NCI-H146 (cell line): ENCODE data around the gene GPR37.

ENCODE experiments used
- DNase-seq: peaks from one replicate; lab custom pipeline; 2025; lab: John Stamatoyannopoulos, UW

Gene GPR37

GRCh38 chr7:124765401-124766352 lies at the start of gene GPR37:
GPR37 (minus strand) TSS chr7:124765792; CDS start chr7:124764976, 816 bp downstream.
- peak; percentile 56 for DNase-seq

DNA sequence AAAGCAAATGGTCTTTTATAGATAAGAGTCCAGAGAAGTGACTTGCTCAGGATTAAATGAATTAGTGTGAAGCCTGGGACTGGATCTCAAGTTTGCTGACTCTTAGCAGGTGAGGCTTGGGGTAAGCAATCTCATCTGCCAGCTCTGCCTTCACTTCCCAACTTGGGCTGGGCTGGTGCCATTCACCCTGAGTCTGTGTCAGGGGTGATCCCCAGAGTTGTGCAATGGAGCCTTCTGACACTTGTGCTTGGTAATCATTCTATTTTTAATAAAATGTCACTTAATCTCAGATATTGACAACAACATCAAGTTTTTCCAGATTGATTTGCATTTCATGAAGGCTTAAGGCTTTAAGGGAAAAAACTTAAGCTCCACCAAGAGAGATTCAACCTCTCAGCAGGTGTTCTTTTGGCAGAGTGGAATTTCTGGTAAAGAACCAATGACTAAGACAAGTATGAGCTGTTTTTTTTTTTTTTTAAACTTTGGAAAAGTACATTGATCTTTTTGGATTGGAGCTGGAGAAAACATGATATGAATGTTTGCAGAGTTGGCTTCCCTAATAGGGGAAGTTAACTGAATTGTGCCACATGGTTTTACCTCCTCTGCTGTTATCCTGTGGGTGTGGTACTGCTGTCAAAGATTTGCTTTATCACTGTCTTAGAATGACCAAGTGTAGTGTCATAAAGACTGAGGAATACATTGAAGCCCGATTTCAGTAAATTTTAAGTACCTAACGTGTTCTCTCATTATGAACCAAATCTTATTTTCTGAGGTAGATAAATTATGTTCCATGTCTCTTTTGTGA lies 48.6 kb upstream of the GPR37 start:
- no peak for DNase-seq

- no peak for DNase-seq
Measured at GRCh38 chr7:124812764-124813163, 47.2 kb upstream of the GPR37 start.

- no peak for DNase-seq
Measured at GRCh38 chr7:124811341-124811740, 45.7 kb upstream of the GPR37 start.

DNA sequence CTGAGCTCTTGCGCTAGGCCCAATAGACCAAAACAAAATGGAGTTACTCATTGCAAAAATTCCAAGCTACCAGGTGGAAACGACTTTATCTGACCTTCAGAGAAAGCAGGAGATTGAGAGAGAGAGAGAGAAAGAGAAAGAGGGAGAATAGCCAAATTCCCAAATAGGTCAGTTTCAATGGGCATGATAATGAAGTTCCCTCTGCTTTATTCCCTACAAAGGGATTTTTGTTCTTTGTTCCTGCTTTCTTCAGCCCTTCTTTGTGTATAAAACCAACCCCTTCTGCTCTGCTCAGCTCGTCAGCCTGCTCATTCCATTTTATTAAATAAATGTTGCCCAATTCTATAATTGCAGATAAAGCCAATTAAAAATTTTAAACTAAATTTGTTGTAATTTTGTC lies 45.0 kb upstream of the GPR37 start:
- DNase-seq, result no peak

DNA sequence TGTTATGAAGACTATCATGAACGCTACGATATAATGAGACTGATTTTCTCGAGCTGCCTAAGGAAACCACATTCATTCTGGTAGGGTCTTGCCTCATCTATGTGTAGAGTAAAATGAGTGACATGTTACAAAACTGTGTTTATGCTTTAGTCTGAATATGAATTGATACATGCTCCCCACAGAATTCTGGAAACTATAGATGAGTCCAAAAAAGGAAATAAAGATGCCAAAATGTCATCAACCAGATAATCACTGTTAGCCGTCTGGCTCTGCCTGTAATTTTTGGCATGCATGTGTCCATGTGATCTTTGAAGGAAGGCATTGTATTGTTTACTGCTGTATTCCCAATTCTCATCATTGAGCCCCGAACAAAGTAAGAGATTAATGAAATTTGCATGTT lies 42.6 kb upstream of the GPR37 start:
- DNase-seq, result no peak

GRCh38 chr7:124801330-124801895 lies 35.8 kb upstream of the GPR37 start:
- DNase-seq, result no peak

- DNase-seq, result no peak
Measured at GRCh38 chr7:124800386-124800785, 34.8 kb upstream of the GPR37 start.

DNA sequence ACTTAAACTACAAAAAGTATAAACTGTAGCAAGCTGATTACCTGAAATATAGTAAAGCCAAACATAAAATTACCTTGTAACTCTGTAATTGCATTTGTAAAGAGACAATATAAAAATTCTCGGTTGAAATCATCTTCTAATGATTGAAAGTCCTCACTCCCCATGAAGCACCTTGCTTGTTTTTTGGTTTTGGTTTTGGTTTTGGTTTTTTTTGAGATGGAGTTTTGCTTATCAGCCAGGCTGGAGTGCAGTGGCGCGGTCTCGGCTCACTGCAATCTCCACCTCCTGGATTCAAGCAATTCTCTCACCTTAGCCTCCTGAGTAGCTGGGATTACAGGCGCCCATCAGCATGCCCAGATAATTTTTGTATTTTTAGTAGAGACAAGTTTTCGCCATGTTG lies 33.9 kb upstream of the GPR37 start:
- DNase-seq, result no peak

- DNase-seq, result no peak
Measured at GRCh38 chr7:124796771-124797170, 31.2 kb upstream of the GPR37 start.

DNA sequence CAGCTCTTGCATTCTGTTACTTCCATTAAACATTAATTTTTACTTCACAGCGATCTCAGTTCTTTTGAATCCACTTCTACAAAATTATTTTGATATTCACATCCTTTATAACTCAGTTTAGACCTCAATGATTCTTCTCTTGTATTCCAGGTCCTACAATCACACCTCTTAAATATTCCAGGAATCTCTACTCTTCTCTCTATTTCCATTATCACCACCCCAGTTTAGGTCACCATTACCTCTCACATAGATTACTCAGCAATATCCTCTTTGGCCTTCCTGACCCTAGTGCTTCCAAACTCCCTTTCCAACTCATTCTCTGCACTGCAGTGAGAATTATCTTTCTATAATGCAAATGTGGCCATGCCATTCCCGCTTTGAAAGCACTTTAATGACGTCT lies 27.1 kb upstream of the GPR37 start:
- DNase-seq, result no peak

DNA sequence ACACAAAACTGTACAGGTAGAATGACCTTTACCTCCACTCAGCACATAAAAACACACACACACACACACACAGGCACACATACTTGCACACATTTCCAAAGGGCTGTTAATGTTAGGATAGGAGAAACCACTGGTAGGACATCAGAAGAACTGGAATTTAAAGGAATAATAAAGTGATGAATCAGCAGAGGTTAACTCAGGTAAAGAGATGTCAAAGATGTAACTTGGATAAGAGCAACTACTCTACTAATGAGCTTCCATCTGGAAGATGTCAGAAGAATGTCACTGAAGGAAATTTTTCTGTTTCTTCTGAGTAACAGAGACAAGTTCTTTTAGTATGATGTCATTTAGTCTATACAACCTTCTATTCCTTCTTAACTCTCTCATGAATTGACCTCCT lies 26.4 kb upstream of the GPR37 start:
- DNase-seq, result no peak

GRCh38 chr7:124791426-124791825 lies 25.8 kb upstream of the GPR37 start:
- no peak for DNase-seq

DNA sequence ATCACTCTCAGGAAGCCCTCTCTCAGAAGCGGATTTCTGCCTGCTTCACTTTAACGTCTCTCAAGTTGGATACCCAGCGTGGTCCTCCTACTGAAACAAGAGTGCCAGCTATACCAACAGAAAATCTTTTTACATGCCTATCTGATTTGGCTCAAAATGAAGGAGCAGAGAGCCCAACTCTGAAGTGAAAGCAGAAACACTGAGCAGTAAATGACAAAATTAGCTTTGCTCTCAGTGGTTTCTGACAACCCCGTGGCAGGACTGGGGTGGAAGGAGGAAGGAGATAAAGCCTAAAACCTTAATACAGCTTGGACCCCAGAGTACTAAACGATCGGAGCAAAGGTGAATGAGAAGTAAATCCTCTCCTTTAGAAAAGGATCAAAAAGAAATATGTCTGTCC lies 25.1 kb upstream of the GPR37 start:
- DNase-seq, result no peak

DNA sequence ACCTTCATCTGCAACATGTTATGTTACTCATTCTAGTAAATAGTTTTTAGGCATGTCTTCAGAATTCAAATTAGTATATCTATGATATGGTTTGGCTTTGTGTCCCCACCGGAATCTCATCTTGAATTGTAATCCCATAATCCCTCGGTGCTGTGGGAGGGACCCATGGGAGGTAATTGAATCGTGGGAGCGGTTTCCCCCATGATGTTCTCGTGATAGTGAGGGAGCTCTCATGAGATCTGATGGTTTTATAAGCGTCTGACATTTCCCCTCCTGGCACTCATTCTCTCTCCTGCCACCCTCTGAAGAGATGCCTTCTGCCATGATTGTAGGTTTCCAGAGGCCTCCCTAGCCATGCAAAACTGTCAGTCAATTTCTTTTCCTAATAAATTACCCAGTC lies 20.4 kb upstream of the GPR37 start:
- no peak for DNase-seq

GRCh38 chr7:124784879-124785818 lies 19.6 kb upstream of the GPR37 start:
- peak; percentile 25 for DNase-seq

GRCh38 chr7:124783271-124783670 lies 17.7 kb upstream of the GPR37 start:
- DNase-seq, result no peak

DNA sequence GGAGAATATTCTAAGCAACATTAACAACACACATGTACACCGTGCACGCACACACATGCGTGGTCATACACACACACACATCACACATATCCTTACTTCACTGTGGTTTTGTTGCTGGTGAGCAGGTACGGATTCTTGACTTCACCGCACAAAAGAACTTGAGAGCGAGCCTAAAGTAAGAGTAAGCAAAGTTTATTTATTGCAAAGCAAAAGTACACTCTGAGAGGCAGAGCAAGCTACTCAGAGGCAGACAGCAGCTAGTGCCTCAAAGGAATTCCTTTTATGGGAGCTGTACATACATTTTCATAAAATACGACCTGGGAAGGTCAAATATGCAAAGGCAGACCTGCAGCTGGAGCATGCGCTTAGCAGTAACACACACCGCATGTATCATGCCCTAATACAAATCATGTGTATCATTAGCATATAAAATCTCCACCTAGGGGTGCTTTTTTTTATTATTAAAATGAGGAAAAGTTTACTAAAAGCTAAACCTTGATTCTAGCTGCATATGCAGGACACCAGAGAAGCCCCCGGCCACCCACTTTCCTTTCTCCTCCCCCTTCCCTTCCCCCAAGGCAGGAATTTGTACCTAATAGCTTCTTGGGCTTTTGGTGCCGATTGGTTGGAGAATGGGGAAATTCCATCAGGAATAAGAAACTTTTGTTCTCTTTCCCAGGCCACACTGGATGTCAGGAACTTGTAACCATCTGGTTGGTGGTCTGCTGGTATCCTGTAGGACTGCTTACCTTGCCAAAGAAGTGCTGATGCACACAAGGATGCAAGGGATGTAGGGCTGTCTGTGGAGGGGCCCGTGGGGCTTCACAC lies 16.5 kb upstream of the GPR37 start:
- DNase-seq, result no peak

DNA sequence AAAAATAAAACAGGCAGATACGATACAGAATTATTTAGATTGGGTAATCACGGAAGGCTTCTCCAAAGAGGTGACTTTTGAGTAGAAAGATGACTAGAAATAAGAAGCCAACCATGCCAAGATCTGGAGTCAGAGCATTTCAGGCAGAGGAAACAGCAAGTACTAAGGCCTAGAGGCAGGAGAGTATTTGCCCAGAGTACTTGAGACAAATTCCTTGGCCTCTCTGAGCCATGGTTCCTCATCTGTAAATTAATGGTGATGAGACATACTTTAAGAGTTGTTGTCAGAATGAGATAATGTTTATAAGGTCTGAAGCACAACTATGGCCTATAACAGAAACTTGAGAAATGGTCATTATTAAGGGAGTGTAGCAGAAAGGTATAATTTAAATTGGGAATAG lies 15.8 kb upstream of the GPR37 start:
- no peak for DNase-seq

- no peak for DNase-seq
Measured at GRCh38 chr7:124780608-124781007, 15.0 kb upstream of the GPR37 start.

- no peak for DNase-seq
Measured at GRCh38 chr7:124780056-124780455, 14.5 kb upstream of the GPR37 start.
